HCT116 (cell line): ENCODE results near the gene KRTAP10-8. TPM values are rescaled to one million over a fixed set of nuclear protein-coding genes. Genes with fewer than 3 reads are reported as not detected.

ENCODE experiments used
- ATAC-seq: fragments of 200-7000 bp; cut with Tn5 transposase; 2 replicates; pipeline ENCODE4 v1.9.1; 2020; ENCODE audit warnings: mild to moderate bottlenecking, moderate library complexity
- BruUV-seq: library from RNA; stranded (reverse); fragments of 400-500 nt; replicated peaks from 2 replicates; lab custom pipeline; 2021; lab: Mats Ljungman, UMichigan
- CTCF ChIA-PET: fragments of 300-600 bp; sonication (Branson Sonifier 250); formaldehyde crosslinking; loops from one replicate; lab custom pipeline; 2021; ENCODE audit warnings: antibody characterized with exemption; lab: Charles Lee
- POLR2A ChIA-PET: fragments of 300-600, 350-600 bp; sonication (Branson Sonifier 250); formaldehyde crosslinking; loops from one replicate; lab custom pipeline; 2021; ENCODE audit warnings: antibody characterized with exemption; lab: Charles Lee
- RAD21 ChIA-PET, 2 experiments: fragments of 300-600 bp; sonication (Branson Sonifier 250); formaldehyde crosslinking; loops; one replicate each; lab custom pipeline; 2023; ENCODE audit warnings: low total read pairs in 2 of 2; ENCODE audit not compliant: uncharacterized antibody in 2 of 2, unreplicated experiment in 2 of 2, low non-redundant PET in 1 of 2; lab: Charles Lee
- DNase-seq: peaks from one replicate; pipeline ENCODE4 v3.0.0-alpha.2; 2010; ENCODE audit warnings: low read depth, low spot score
- H2AFZ ChIP-seq: fragments of 200-600 bp; shearing (Covaris generic), sonication (generic); 2 replicates; pipeline ENCODE4 v1.6.1; 2017; ENCODE audit warnings: low read depth, mixed run types, mixed read lengths, antibody characterized with exemption, low read length; ENCODE audit not compliant: poor library complexity, severe bottlenecking
- H3K27ac ChIP-seq: 2 replicates; pipeline ENCODE4 v1.5.1; 2012; ENCODE audit warnings: low read depth, low read length
- H3K27me3 ChIP-seq: fragments of 200-600 bp; sonication (generic); 2 replicates; pipeline ENCODE4 v1.6.1; 2016; ENCODE audit warnings: mixed run types, low read length, mixed read lengths; ENCODE audit not compliant: insufficient read depth
- H3K36me3 ChIP-seq, 2 experiments: fragments of 200-500 bp in 1 of 2; fragments of 200-600 bp in 1 of 2; sonication (Bioruptor generic) in 1 of 2; sonication (generic) in 1 of 2; 2 replicates each; pipeline versions ENCODE4 v1.5.1 to v1.6.1; 2014 to 2016; ENCODE audit warnings: low read length in 2 of 2, inconsistent platforms in 1 of 2, mixed read lengths in 1 of 2, mixed run types in 1 of 2; ENCODE audit not compliant: insufficient read depth in 2 of 2, control insufficient read depth in 1 of 2
- H3K4me1 ChIP-seq, 2 experiments: fragments of 200-600 bp in 1 of 2; sonication (generic) in 1 of 2; 2 replicates each; pipeline versions ENCODE4 v1.5.1 to v1.6.1; 2012 to 2017; ENCODE audit warnings: low read length in 2 of 2, inconsistent platforms in 1 of 2, mild to moderate bottlenecking in 1 of 2, mixed read lengths in 1 of 2, mixed run types in 1 of 2, moderate library complexity in 1 of 2; ENCODE audit not compliant: insufficient read depth in 2 of 2, control insufficient read depth in 1 of 2
- H3K4me2 ChIP-seq: fragments of 200-600 bp; sonication (generic); 2 replicates; pipeline ENCODE4 v1.6.1; 2017; ENCODE audit warnings: mixed run types, low read length, mixed read lengths
- H3K4me3 ChIP-seq, 2 experiments: fragments of 200-600 bp in 1 of 2; sonication (generic) in 1 of 2; replicated peaks in 1 of 2; 2 replicates each; pipeline ENCODE4 v1.5.1; 2011 to 2016; ENCODE audit warnings: low read length in 2 of 2, control low read depth in 1 of 2, low read depth in 1 of 2, mild to moderate bottlenecking in 1 of 2, mixed read lengths in 1 of 2, mixed run types in 1 of 2
- H3K79me2 ChIP-seq: fragments of 200-600 bp; sonication (generic); 2 replicates; pipeline ENCODE4 v1.6.1; 2017; ENCODE audit warnings: mild to moderate bottlenecking, mixed run types, low read length, moderate library complexity, mixed read lengths; ENCODE audit not compliant: insufficient read depth
- H3K9ac ChIP-seq: fragments of 200-600 bp; sonication (generic); 2 replicates; pipeline ENCODE4 v1.6.1; 2016; ENCODE audit warnings: low read length, mixed read lengths
- H3K9me2 ChIP-seq: fragments of 200-600 bp; sonication (generic), shearing (Covaris generic); 2 replicates; pipeline ENCODE4 v1.6.1; 2017; ENCODE audit warnings: mixed run types, mild to moderate bottlenecking, moderate library complexity; ENCODE audit not compliant: insufficient read depth
- H3K9me3 ChIP-seq, 2 experiments: fragments of 200-500 bp in 1 of 2; fragments of 200-600 bp in 1 of 2; sonication (Bioruptor generic) in 1 of 2; sonication (generic) in 1 of 2; 2 replicates each; pipeline ENCODE4 v1.6.1; 2014 to 2017; ENCODE audit warnings: low read length in 2 of 2, mixed read lengths in 2 of 2, inconsistent platforms in 1 of 2, low read depth in 1 of 2, mild to moderate bottlenecking in 1 of 2, mixed run types in 1 of 2, moderate library complexity in 1 of 2; ENCODE audit not compliant: control insufficient read depth in 1 of 2, insufficient read depth in 1 of 2
- H4K20me1 ChIP-seq: fragments of 200-600 bp; sonication (generic), shearing (Covaris generic); 2 replicates; pipeline ENCODE4 v1.6.1; 2017; ENCODE audit warnings: mixed run types, mild to moderate bottlenecking, moderate library complexity; ENCODE audit not compliant: insufficient read depth
- CTCF ChIP-seq, 3 experiments: fragments of 200-600 bp in 1 of 3; sonication (generic) in 1 of 3; IDR thresholded peaks in 2 of 3; conservative IDR thresholded peaks in 1 of 3; 2 replicates each; pipeline ENCODE4 v1.5.1; 2012 to 2017; ENCODE audit warnings: low read depth in 2 of 3, low read length in 2 of 3, antibody characterized with exemption in 1 of 3, borderline replicate concordance in 1 of 3, control low read depth in 1 of 3, mild to moderate bottlenecking in 1 of 3, mixed read lengths in 1 of 3, mixed run types in 1 of 3, moderate library complexity in 1 of 3; ENCODE audit not compliant: insufficient read depth in 1 of 3
- EGR1 ChIP-seq: IDR thresholded peaks from 2 replicates; pipeline ENCODE4 v1.6.1; 2012; ENCODE audit warnings: low read depth
- SIN3A ChIP-seq: IDR thresholded peaks from 2 replicates; pipeline ENCODE4 v1.6.1; 2012; ENCODE audit warnings: low read depth
- SP1 ChIP-seq: IDR thresholded peaks from 2 replicates; pipeline ENCODE4 v1.6.1; 2012; ENCODE audit warnings: low read depth
- TCF7L2 ChIP-seq: IDR thresholded peaks from 2 replicates; pipeline ENCODE4 v1.7.0; 2011; ENCODE audit warnings: borderline replicate concordance, inconsistent platforms; ENCODE audit not compliant: insufficient read depth, insufficient read length; ENCODE audit errors: extremely low read depth
- ZBTB33 ChIP-seq: IDR thresholded peaks from 2 replicates; pipeline ENCODE4 v1.6.1; 2011; ENCODE audit warnings: mild to moderate bottlenecking, low read length, moderate library complexity; ENCODE audit not compliant: insufficient replicate concordance; ENCODE audit errors: extremely low read depth
- ZFX ChIP-seq: fragments of 450-650 bp; IDR thresholded peaks from 2 replicates; pipeline ENCODE4 v1.6.1; 2017
- ZNF274 ChIP-seq: fragments of 200-500 bp; sonication (Bioruptor generic); IDR thresholded peaks from 2 replicates; pipeline ENCODE4 v1.6.1; 2014; ENCODE audit warnings: mild to moderate bottlenecking, low read depth, low read length, inconsistent platforms
- intact Hi-C: fragments of 100-400 bp; cut with micrococcal nuclease; formaldehyde crosslinking; loops from 2 replicates; pipeline ENCODE4 v1.10.0; 2022
- total RNA-seq: library from RNA; stranded (reverse); gene quantifications from one replicate; pipeline ENCODE4 v1.2.1, GENCODE V29; 2021; ENCODE audit not compliant: unreplicated experiment

KRTAP10-8 gene
- total RNA-seq, 1 experiment from 2014 or later = not detected

DNA sequence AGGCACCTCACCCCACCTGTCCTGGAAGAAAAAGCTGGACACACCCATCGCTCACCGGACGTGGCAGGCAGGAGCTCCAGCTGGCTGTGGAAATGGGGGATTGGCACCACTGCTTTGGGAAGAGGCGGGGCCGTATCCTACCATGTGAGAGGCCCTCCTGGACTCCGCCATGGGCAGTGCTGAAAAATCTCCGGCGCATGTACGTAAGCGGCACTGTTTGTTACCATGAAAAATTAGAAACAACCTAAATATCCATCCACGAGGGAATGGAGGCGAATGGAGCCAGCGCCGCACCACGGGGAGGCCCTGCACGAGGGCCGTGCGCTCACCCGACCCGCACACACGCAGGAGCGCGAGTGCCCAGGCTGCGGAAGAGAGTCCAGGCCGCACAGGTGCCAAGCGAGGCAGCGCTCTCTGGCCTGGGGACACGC is 3.1 kb downstream of the KRTAP10-8 start:
- BruUV-seq = no TSS peak
- no peak overlapping the region for H3K4me2 ChIP-seq
- H3K27ac ChIP-seq = no peak overlapping the region
- no peaks in the 10 kb centered on the region for H3K36me3 ChIP-seq
- H3K9me2 ChIP-seq = no peaks in the 10 kb centered on the region
- H3K4me3 ChIP-seq = no peak overlapping the region
- H3K79me2 ChIP-seq = no peaks in the 10 kb centered on the region
- no peak for ATAC-seq
- ChIA-PET RAD21 (no interaction called here), CTCF (interaction anchor here (0.7 kb wide), 1 partner anchor 186 kb away, joined by 3 read pairs; the partner anchor contains the start of gene UBE2G2), POLR2A (no interaction called here)
- intact Hi-C loops = no loop called here
- no peak overlapping the region for H2AFZ ChIP-seq
- H3K4me1 ChIP-seq = no peaks in the 10 kb centered on the region
- no peak for DNase-seq
- no peak overlapping the region for H3K9ac ChIP-seq
- no peaks in the 10 kb centered on the region for H3K27me3 ChIP-seq
- TF ChIP-seq SIN3A (no peak), EGR1 (no peak), SP1 (no peak), CTCF (IDR thresholded peaks at IDR 0.05 in 2 of 3, conservative IDR thresholded peaks at IDR 0.05 in 1 of 3; ENCODE audit: borderline replicate concordance in 1 of 3, insufficient read depth in 1 of 3, low read depth in 2 of 3, low read length in 2 of 3) (no peak), ZFX (no peak), TCF7L2 (no peak), ZBTB33 (no peak), ZNF274 (no peak)
- no peaks in the 10 kb centered on the region for H4K20me1 ChIP-seq
- peaks cover 1 to 9% of the 10 kb centered on the region in 2 experiments; a peak in 3 of 4 replicates for H3K9me3 ChIP-seq
